Testis (tissue), 3 donors: ENCODE measurements around the gene CNIH3. TPM values are rescaled to one million over a fixed set of nuclear protein-coding genes. Genes with fewer than 3 reads are reported as not detected.

Experiments
- DNase-seq: peaks from one replicate; pipeline ENCODE4 v3.0.0-alpha.2; 2019
- H3K27ac ChIP-seq, 2 donors: fragments of 200-600 bp; sonication (generic); one replicate each; pipeline ENCODE4 v1.5.1; 2019
- H3K27me3 ChIP-seq: fragments of 200-600 bp; sonication (generic); one replicate; pipeline ENCODE4 v1.5.1; 2019
- H3K36me3 ChIP-seq: fragments of 200-600 bp; sonication (generic); one replicate; pipeline ENCODE4 v1.5.1; 2017; ENCODE audit warnings: low read depth; ENCODE audit errors: missing control alignments
- H3K4me1 ChIP-seq: fragments of 200-600 bp; sonication (generic); one replicate; pipeline ENCODE4 v1.5.1; 2019
- H3K4me3 ChIP-seq, 2 donors: fragments of 200-600 bp; sonication (generic); one replicate each; pipeline ENCODE4 v1.5.1; 2017 to 2019
- H3K9me3 ChIP-seq: fragments of 200-600 bp; sonication (generic); one replicate; pipeline ENCODE4 v1.5.1; 2017
- CTCF ChIP-seq, 3 experiments: fragments of 450-650 bp in 2 of 3; fragments of 200-600 bp in 1 of 3; sonication (generic) in 1 of 3; IDR thresholded peaks; one replicate each; pipeline ENCODE4 v1.5.1; 2016 to 2019; ENCODE audit warnings: antibody characterized with exemption in 3 of 3, mild to moderate bottlenecking in 2 of 3, moderate library complexity in 1 of 3
- POLR2A ChIP-seq: fragments of 450-650 bp; IDR thresholded peaks from one replicate; pipeline ENCODE4 v1.6.1; 2017; ENCODE audit warnings: antibody characterized with exemption, mild to moderate bottlenecking, moderate library complexity
- WGBS, 2 donors: methylation state at CpG; one replicate each; pipeline ENCODE4 v1.1.5; 2018; 5-methylcytosine and 5-hydroxymethylcytosine counted together
- intact Hi-C: fragments of 100-400 bp; cut with DNase I; formaldehyde crosslinking; loops from one replicate; pipeline ENCODE4 v1.15.1; 2023; ENCODE audit warnings: low total_unique reads
- polyA plus RNA-seq: library from polyadenylated mRNA; stranded (reverse); fragments of 350-450 nt; fragmentation: Illumina TruSeq; extraction: RNeasy Lipid Tissue Mini Kit (QIAGEN cat#74804); gene quantifications from one replicate; pipeline ENCODE4 v1.2.3, GENCODE V29; 2014; ENCODE audit warnings: low read depth, low replicate concordance; ENCODE audit not compliant: insufficient read depth
- total RNA-seq, 2 donors: library from RNA; depleted of rRNA; stranded (reverse); fragments of >200 nt; gene quantifications; one replicate each; pipeline ENCODE4 v1.2.3, GENCODE V29; 2016

The CNIH3 gene
- total and polyA plus RNA-seq, 3 donors from 2014 or later: 8.5 to 9.8 (median 8.5) TPM

GRCh38 chr1:224621813-224622682 lies 5.9 kb downstream of the CNIH3 start:
- WGBS, 2 donors: 83 to 86% methylated on average over 7 of the region's 7 CpGs
- intact Hi-C loops: no loop called here
- H3K36me3 ChIP-seq: no peaks in the 10 kb centered on the region
- no peaks in the 10 kb centered on the region for H3K27me3 ChIP-seq
- no peaks in the 10 kb centered on the region for H3K9me3 ChIP-seq
- H3K4me1 ChIP-seq: peaks cover under 1% of the 10 kb centered on the region
- DNase-seq: no peak
- no peak for TF ChIP-seq CTCF (IDR thresholded peaks at IDR 0.05)
- no peak for TF ChIP-seq POLR2A
- H3K4me3 ChIP-seq: no peak overlapping the region
- H3K27ac ChIP-seq: no peak overlapping the region

- Histone ChIP-seq H3K36me3 (no peaks in the 10 kb centered on the region), H3K4me1 (no peaks in the 10 kb centered on the region), H3K9me3 (no peaks in the 10 kb centered on the region), H3K4me3 (no peak overlapping the region), H3K27ac (no peak overlapping the region), H3K27me3 (no peaks in the 10 kb centered on the region)
- intact Hi-C loops: no loop called here
- 96 to 100% methylated on average over 2 of the region's 2 CpGs for WGBS, 2 donors
- DNase-seq: no peak
- TF ChIP-seq CTCF (IDR thresholded peaks at IDR 0.05): no peak
- no peak for TF ChIP-seq POLR2A
These were observed 6.7 kb downstream of the CNIH3 start for GRCh38 chr1:224622831-224623230.

- H3K27me3 ChIP-seq: no peaks in the 10 kb centered on the region
- no peaks in the 10 kb centered on the region for H3K36me3 ChIP-seq
- H3K4me3 ChIP-seq: no peak overlapping the region
- WGBS, 2 donors: 80 to 82% methylated on average over 5 of the region's 5 CpGs
- H3K9me3 ChIP-seq: no peaks in the 10 kb centered on the region
- TF ChIP-seq POLR2A (no peak), CTCF (IDR thresholded peaks at IDR 0.05) (no peak)
- H3K4me1 ChIP-seq: no peaks in the 10 kb centered on the region
- intact Hi-C loops: no loop called here
- DNase-seq: no peak
- no peak overlapping the region for H3K27ac ChIP-seq
These were observed 7.2 kb downstream of the CNIH3 start for GRCh38 chr1:224623310-224623714.

- Histone ChIP-seq H3K27me3 (no peaks in the 10 kb centered on the region), H3K27ac (no peak overlapping the region), H3K9me3 (no peaks in the 10 kb centered on the region), H3K4me3 (no peak overlapping the region), H3K36me3 (no peaks in the 10 kb centered on the region), H3K4me1 (no peaks in the 10 kb centered on the region)
- WGBS, 2 donors: 74 to 83% methylated on average over 7 of the region's 7 CpGs
- no peak for DNase-seq
- intact Hi-C loops: no loop called here
- TF ChIP-seq CTCF (IDR thresholded peaks at IDR 0.05): no peak
- TF ChIP-seq POLR2A: no peak
These were observed 7.7 kb downstream of the CNIH3 start for GRCh38 chr1:224623743-224624333.
